PC-3 (cell line): ENCODE results near the gene NAT9.

ENCODE experiments used
- EZH2 ChIP-seq: fragments of 300-600 bp; sonication (generic); IDR thresholded peaks from one replicate; pipeline ENCODE4 v1.6.1; 2017; ENCODE audit warnings: antibody characterized with exemption, mild to moderate bottlenecking, low read length; ENCODE audit not compliant: unreplicated experiment
- EZH2phosphoT487 ChIP-seq: fragments of 300-600 bp; sonication (generic); IDR thresholded peaks from 2 replicates; pipeline ENCODE4 v1.6.1; 2018; ENCODE audit warnings: mild to moderate bottlenecking, antibody characterized with exemption, low read length, borderline replicate concordance
- TF ChIP-seq, protein P1 (sequence below): fragments of 300-600 bp; sonication (generic); conservative IDR thresholded peaks from 2 replicates; pipeline ENCODE4 v1.5.1; 2017; ENCODE audit warnings: antibody characterized with exemption, low read depth, mild to moderate bottlenecking, low read length

DNA sequence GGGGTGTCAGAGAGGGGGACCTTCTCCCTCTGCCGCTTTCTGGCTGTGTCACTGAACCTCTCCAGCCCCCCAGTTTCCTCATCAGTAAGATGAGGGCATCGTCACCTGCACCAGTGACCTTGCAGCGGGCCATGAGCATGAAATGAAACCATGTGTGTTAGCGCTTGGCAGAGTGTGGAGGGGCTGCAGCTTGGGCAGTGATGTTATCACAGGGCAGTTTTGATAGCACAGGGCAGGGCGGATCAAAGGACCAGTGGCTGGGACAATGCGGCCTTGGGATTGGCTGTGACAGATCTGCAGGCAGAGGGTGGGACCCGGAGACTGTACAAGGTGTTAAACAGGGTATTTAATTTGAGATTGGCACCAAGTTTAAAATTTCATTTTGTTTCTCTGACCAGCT is 38.9 kb upstream of the NAT9 start:
- TF ChIP-seq, protein P1, sequence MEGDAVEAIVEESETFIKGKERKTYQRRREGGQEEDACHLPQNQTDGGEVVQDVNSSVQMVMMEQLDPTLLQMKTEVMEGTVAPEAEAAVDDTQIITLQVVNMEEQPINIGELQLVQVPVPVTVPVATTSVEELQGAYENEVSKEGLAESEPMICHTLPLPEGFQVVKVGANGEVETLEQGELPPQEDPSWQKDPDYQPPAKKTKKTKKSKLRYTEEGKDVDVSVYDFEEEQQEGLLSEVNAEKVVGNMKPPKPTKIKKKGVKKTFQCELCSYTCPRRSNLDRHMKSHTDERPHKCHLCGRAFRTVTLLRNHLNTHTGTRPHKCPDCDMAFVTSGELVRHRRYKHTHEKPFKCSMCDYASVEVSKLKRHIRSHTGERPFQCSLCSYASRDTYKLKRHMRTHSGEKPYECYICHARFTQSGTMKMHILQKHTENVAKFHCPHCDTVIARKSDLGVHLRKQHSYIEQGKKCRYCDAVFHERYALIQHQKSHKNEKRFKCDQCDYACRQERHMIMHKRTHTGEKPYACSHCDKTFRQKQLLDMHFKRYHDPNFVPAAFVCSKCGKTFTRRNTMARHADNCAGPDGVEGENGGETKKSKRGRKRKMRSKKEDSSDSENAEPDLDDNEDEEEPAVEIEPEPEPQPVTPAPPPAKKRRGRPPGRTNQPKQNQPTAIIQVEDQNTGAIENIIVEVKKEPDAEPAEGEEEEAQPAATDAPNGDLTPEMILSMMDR, result no peak
- no peak for TF ChIP-seq EZH2
- no peak for TF ChIP-seq EZH2phosphoT487
